Subcutaneous abdominal adipose tissue (tissue), 5 donors: ENCODE results near the gene WASF2.

Source experiments
- H3K27ac ChIP-seq: one replicate; pipeline ENCODE4 v1.7.0; 2013; ENCODE audit warnings: low read depth, mild to moderate bottlenecking, inconsistent platforms, low read length, moderate library complexity
- H3K27me3 ChIP-seq, 5 donors: one replicate each; pipeline ENCODE4 v1.7.0; 2013; ENCODE audit warnings: low read length in 5 of 5, inconsistent platforms in 1 of 5; ENCODE audit not compliant: control insufficient read depth in 5 of 5, insufficient read depth in 4 of 5
- H3K36me3 ChIP-seq, 5 donors: one replicate each; pipeline ENCODE4 v1.7.0; 2013; ENCODE audit warnings: low read length in 5 of 5; ENCODE audit not compliant: control insufficient read depth in 5 of 5, insufficient read depth in 5 of 5
- H3K4me1 ChIP-seq, 5 donors: one replicate each; pipeline ENCODE4 v1.7.0; 2013; ENCODE audit warnings: low read length in 5 of 5, mild to moderate bottlenecking in 3 of 5, moderate library complexity in 1 of 5; ENCODE audit not compliant: control insufficient read depth in 5 of 5, insufficient read depth in 5 of 5
- H3K4me3 ChIP-seq, 5 donors: one replicate each; pipeline ENCODE4 v1.7.0; 2013; ENCODE audit warnings: low read length in 5 of 5, low read depth in 1 of 5
- H3K9ac ChIP-seq, 5 donors: one replicate each; pipeline ENCODE4 v1.7.0; 2013; ENCODE audit warnings: low read length in 5 of 5, mild to moderate bottlenecking in 4 of 5, moderate library complexity in 3 of 5
- H3K9me3 ChIP-seq, 5 donors: one replicate each; pipeline ENCODE4 v1.7.0; 2013; ENCODE audit warnings: low read length in 5 of 5; ENCODE audit not compliant: control insufficient read depth in 5 of 5
- donor health status: healthy.
- donor health status: healthy.
- donor health status: healthy.
- donor health status: healthy.
- donor health status: healthy.

WASF2 gene

DNA sequence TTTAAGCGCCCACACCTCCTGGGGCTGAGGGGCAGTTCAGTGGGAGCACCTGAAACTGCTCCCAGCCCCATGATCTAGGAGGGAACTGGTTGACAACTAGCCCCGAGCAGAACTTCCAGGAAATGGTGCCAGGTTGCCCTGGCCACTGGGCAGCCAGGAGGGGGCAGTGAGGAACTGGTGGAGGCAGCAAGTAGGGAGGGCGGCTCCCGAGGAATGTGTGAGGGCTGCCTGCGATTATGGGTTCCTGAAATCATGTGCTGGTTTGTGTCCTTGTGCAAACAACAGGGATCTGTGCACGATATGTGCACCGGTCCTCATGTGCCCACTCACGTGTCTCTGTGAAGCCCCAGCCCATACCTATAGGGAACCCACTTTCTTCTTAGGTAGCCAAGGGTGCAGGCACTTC lies 87.6 kb downstream of the WASF2 start:
- peaks cover 0 to 13% (median 9%) of the 10 kb centered on the region in 5 donors for H3K36me3 ChIP-seq
- no peak overlapping the region for H3K4me3 ChIP-seq
- H3K27me3 ChIP-seq: no peaks in the 10 kb centered on the region
- no peaks in the 10 kb centered on the region for H3K9me3 ChIP-seq
- peak overlapping the region; percentile 88 for H3K27ac ChIP-seq
- peak overlapping the region in 1 of 5 donors; percentile 31 for H3K9ac ChIP-seq
- peaks cover 24 to 80% (median 79%) of the 10 kb centered on the region in 5 donors for H3K4me1 ChIP-seq

GRCh38 chr1:27400963-27401341 lies 89.0 kb downstream of the WASF2 start:
- no peak overlapping the region for H3K9ac ChIP-seq
- peaks cover 0 to under 1% (median 0%) of the 10 kb centered on the region in 5 donors for H3K36me3 ChIP-seq
- H3K27ac ChIP-seq: no peak overlapping the region
- no peaks in the 10 kb centered on the region for H3K9me3 ChIP-seq
- H3K27me3 ChIP-seq: no peaks in the 10 kb centered on the region
- no peak overlapping the region for H3K4me3 ChIP-seq
- H3K4me1 ChIP-seq: peaks cover 20 to 78% (median 73%) of the 10 kb centered on the region in 5 donors

DNA sequence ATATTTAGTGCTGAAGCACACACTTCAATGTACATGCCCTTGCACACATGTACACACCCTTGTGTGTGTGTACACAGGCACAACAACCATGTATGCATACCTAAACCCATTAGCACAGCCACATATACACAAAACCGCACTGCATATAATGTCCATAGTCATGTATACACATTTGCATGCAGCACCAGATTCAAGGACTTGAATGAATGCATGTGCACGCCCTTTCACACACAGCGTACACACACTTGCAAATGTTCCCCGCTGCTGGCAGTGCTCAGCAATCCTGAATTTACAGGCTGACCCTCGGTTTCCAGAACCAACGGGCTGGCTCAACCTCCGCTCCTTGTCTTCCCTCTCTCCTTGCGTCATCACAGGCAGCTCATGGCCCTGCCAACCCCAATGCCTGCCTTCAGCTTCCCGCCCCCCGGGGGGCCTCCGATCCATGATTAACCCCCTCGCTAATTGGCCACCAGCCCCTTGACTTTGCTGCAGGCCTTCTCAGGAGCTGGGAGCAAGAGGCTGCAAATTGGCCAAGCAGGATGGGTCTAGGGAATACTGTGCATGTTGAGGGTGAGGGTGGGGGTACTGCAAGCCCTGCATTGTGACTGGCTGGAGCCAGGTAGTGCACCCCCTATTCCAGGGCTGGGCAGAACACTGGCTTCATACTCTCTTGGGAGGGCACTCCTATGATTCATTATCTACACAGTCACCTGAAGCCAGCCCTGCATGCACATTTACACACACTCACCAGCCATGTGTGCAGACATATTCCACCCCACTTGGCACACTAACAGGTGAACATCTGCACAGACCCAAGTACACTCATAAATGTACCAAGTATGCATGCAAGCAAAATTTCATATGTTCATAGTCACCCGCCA lies 89.6 kb downstream of the WASF2 start:
- no peaks in the 10 kb centered on the region for H3K9me3 ChIP-seq
- H3K36me3 ChIP-seq: no peaks in the 10 kb centered on the region
- no peak overlapping the region for H3K27ac ChIP-seq
- no peak overlapping the region for H3K4me3 ChIP-seq
- H3K4me1 ChIP-seq: peaks cover 20 to 77% (median 71%) of the 10 kb centered on the region in 5 donors
- H3K27me3 ChIP-seq: no peaks in the 10 kb centered on the region
- no peak overlapping the region for H3K9ac ChIP-seq

GRCh38 chr1:27399251-27400025 lies 90.5 kb downstream of the WASF2 start:
- Histone ChIP-seq H3K9me3 (no peaks in the 10 kb centered on the region), H3K9ac (peak overlapping the region in 1 of 5 donors; percentile 21), H3K27ac (no peak overlapping the region), H3K4me1 (peaks cover 14 to 68% (median 62%) of the 10 kb centered on the region in 5 donors), H3K27me3 (no peaks in the 10 kb centered on the region), H3K36me3 (no peaks in the 10 kb centered on the region), H3K4me3 (no peak overlapping the region)

DNA sequence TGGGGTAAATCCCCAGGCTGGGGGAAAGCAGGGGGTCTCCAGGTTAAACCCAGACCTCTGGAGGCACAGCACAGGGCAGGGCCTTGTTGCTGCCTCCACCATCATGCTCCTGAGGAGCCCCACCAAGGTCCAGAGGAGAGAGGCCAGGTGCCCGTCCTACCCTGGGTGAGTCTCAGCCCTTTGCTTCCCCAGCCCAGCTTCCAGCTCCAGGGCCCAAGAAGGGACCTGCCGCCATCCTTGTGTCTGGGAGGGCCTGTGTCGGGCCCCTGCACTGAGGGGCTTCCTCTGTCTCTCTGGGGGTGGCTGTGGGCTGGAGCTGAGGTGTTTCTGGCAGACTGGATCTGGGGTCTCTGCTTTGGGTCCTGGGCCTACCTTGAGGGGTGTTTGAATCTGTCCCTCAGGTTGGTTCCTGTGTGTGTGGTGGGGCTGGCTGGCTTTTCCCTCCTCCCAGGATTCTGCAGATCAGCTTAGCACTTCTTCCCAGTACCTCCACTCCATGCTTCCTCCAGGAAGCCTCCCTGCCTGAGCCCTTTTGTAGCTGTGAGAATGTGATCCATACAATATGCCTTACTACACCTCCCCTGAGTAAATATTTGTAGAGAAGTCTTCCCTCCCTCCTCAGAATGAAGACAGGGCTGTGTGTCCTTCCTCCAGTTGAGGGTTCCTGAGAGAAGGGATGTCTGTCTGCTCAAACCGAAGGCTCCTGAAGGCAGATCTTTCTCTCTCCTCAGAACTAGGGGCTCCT lies 91.4 kb downstream of the WASF2 start:
- no peak overlapping the region for H3K4me3 ChIP-seq
- H3K9me3 ChIP-seq: no peaks in the 10 kb centered on the region
- H3K27me3 ChIP-seq: no peaks in the 10 kb centered on the region
- H3K9ac ChIP-seq: peak overlapping the region in 1 of 5 donors; percentile 21
- H3K4me1 ChIP-seq: peaks cover 11 to 60% (median 53%) of the 10 kb centered on the region in 5 donors
- H3K36me3 ChIP-seq: no peaks in the 10 kb centered on the region
- no peak overlapping the region for H3K27ac ChIP-seq

DNA sequence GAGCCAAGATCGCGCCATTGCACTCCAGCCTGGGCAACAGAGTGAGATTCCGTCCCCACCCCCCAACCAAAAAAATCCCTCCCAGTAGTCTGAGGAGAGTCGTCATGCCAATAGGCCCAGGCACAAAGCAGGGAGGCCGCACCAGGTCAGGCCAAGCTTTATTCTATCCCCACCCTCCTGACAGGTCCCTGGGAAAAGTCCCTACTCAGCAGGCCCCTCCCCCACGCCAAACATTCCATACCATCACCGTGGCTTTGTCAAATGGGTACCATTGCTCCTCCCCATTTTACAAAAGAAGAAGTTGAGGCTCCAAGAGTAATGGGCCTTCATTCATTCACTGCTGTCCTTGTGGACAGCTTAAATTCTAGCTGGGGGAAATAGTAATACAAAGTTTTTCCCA lies 92.2 kb downstream of the WASF2 start:
- Histone ChIP-seq H3K9ac (no peak overlapping the region), H3K27ac (no peak overlapping the region), H3K4me3 (no peak overlapping the region), H3K4me1 (peaks cover 7 to 54% (median 47%) of the 10 kb centered on the region in 5 donors), H3K36me3 (no peaks in the 10 kb centered on the region), H3K9me3 (no peaks in the 10 kb centered on the region), H3K27me3 (no peaks in the 10 kb centered on the region)

GRCh38 chr1:27397110-27397509 lies 92.9 kb downstream of the WASF2 start:
- Histone ChIP-seq H3K9ac (no peak overlapping the region), H3K4me1 (peaks cover 2 to 51% (median 45%) of the 10 kb centered on the region in 5 donors), H3K9me3 (no peaks in the 10 kb centered on the region), H3K4me3 (no peak overlapping the region), H3K27ac (no peak overlapping the region), H3K27me3 (no peaks in the 10 kb centered on the region), H3K36me3 (no peaks in the 10 kb centered on the region)

DNA sequence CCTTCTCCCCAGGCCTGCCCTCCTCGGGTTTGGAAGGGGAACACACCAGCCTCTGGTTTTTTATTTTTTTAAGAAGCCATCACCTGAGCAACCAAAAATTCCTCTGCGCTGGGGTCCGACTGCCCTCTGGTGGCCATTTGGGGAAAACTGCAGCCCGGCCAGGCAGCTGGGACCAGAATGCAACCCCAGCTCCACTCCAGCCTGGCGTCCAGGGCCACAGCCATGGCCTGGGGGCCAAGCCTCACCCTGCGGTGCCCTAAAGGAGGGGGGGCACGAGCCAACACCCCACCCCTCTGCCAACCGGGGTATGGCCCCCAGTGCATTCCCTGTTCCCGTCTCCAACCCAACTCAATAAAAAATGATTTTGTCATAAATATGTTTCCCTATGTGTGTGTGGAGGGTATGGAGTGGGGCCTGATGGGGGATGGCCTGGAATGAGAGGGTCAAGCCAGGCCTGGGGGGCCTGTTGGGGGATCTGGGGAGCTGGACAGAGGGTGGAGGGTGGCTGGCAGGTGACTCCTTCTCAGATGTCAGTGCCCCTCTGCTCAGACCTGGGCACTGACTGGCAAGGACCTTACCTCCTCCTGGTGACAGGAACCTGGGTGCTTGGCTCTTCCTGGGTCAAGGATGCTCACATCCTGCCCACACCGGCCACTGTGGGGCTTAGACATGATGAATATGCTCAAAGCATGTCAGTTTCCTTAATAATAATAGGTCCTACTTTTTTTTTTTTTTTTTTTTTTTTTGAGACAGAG lies 94.3 kb downstream of the WASF2 start:
- H3K4me1 ChIP-seq: peaks cover 5 to 51% (median 40%) of the 10 kb centered on the region in 5 donors
- H3K27me3 ChIP-seq: peaks cover 0 to 4% (median 0%) of the 10 kb centered on the region in 5 donors
- no peak overlapping the region for H3K4me3 ChIP-seq
- H3K36me3 ChIP-seq: no peaks in the 10 kb centered on the region
- H3K9me3 ChIP-seq: no peaks in the 10 kb centered on the region
- H3K9ac ChIP-seq: no peak overlapping the region
- no peak overlapping the region for H3K27ac ChIP-seq

- Histone ChIP-seq H3K4me1 (peaks cover 5 to 47% (median 33%) of the 10 kb centered on the region in 5 donors), H3K27me3 (peaks cover 0 to 4% (median 0%) of the 10 kb centered on the region in 5 donors), H3K36me3 (no peaks in the 10 kb centered on the region), H3K27ac (no peak overlapping the region), H3K4me3 (no peak overlapping the region), H3K9ac (no peak overlapping the region), H3K9me3 (no peaks in the 10 kb centered on the region)
These were observed 95.0 kb downstream of the WASF2 start for GRCh38 chr1:27394925-27395324.
